GM19463 (cell line): ENCODE measurements around the gene SDCCAG8.

Experiments used
- ATAC-seq: cut with Tn5 transposase; IDR thresholded peaks from one replicate; pipeline ENCODE4 v1.9.1; 2021; ENCODE audit warnings: mild to moderate bottlenecking, moderate library complexity; ENCODE audit not compliant: unreplicated experiment

The SDCCAG8 gene

GRCh38 chr1:243280571-243281129, 24.8 kb downstream of the SDCCAG8 start:
- no peak for ATAC-seq

- ATAC-seq, result no peak
Measured at GRCh38 chr1:243281672-243282071, 25.8 kb downstream of the SDCCAG8 start.

- no peak for ATAC-seq
Measured at GRCh38 chr1:243286409-243287122, 30.7 kb downstream of the SDCCAG8 start.

- no peak for ATAC-seq
Measured at GRCh38 chr1:243287123-243287460, 31.3 kb downstream of the SDCCAG8 start.

- peak; percentile 88 for ATAC-seq
Measured at GRCh38 chr1:243287652-243288051, 31.8 kb downstream of the SDCCAG8 start.

- no peak for ATAC-seq
Measured at GRCh38 chr1:243288062-243288461, 32.2 kb downstream of the SDCCAG8 start.

GRCh38 chr1:243291292-243291691, 35.5 kb downstream of the SDCCAG8 start:
- no peak for ATAC-seq

- no peak for ATAC-seq
Measured at GRCh38 chr1:243292117-243292516, 36.3 kb downstream of the SDCCAG8 start.

GRCh38 chr1:243293941-243294722, 38.3 kb downstream of the SDCCAG8 start:
- ATAC-seq, result no peak

GRCh38 chr1:243294723-243295121, 38.9 kb downstream of the SDCCAG8 start:
- no peak for ATAC-seq

- ATAC-seq, result no peak
Measured at GRCh38 chr1:243299069-243299468, 43.2 kb downstream of the SDCCAG8 start.

GRCh38 chr1:243301059-243301458, 45.2 kb downstream of the SDCCAG8 start:
- ATAC-seq, result no peak

GRCh38 chr1:243311809-243312208, 56.0 kb downstream of the SDCCAG8 start:
- ATAC-seq, result no peak

- peak; percentile 33 for ATAC-seq
Measured at GRCh38 chr1:243312952-243313634, 57.3 kb downstream of the SDCCAG8 start.

GRCh38 chr1:243313635-243314536, 58.0 kb downstream of the SDCCAG8 start:
- ATAC-seq, result peak; percentile 71

GRCh38 chr1:243315455-243315854, 59.6 kb downstream of the SDCCAG8 start:
- no peak for ATAC-seq

- ATAC-seq, result no peak
Measured at GRCh38 chr1:243315893-243316292, 60.1 kb downstream of the SDCCAG8 start.

GRCh38 chr1:243316366-243316989, 60.6 kb downstream of the SDCCAG8 start:
- ATAC-seq, result no peak

- ATAC-seq, result no peak
Measured at GRCh38 chr1:243320224-243320623, 64.4 kb downstream of the SDCCAG8 start.

- ATAC-seq, result no peak
Measured at GRCh38 chr1:243322326-243322725, 66.5 kb downstream of the SDCCAG8 start.
